ENCODE data around the gene TNIP2. TPM values are rescaled to one million over a fixed set of nuclear protein-coding genes. Genes with fewer than 3 reads are reported as not detected.

TNIP2 gene, protein sequence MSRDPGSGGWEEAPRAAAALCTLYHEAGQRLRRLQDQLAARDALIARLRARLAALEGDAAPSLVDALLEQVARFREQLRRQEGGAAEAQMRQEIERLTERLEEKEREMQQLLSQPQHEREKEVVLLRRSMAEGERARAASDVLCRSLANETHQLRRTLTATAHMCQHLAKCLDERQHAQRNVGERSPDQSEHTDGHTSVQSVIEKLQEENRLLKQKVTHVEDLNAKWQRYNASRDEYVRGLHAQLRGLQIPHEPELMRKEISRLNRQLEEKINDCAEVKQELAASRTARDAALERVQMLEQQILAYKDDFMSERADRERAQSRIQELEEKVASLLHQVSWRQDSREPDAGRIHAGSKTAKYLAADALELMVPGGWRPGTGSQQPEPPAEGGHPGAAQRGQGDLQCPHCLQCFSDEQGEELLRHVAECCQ
- total RNA-seq (15.7 TPM), polyA plus RNA-seq (ENCODE audit: insufficient read depth in 1 of 8, insufficient read length in 8 of 8, low replicate concordance in 1 of 8) (10 to 100 TPM; 16.4 to 19.6 (median 17.7) TPM)
- long read RNA-seq, donor 1, partial matches to known transcripts: 0 of 2 reads
- long read RNA-seq, donor 1, other reads (novel, unspliced or antisense): 0 of 2 reads
- long read RNA-seq, donor 2: 0 reads
- long read RNA-seq, donor 3, transcript TNIP2-201 (6 exons, 1,974 nt): major isoform, 8 of 15 reads
- long read RNA-seq, donor 3, partial matches to known transcripts: 6 of 15 reads
- long read RNA-seq, donor 3, other reads (novel, unspliced or antisense): 0 of 15 reads
- long read RNA-seq, donor 4, partial matches to known transcripts: 0 of 1 reads
- long read RNA-seq, donor 4, other reads (novel, unspliced or antisense): 0 of 1 reads
- long read RNA-seq, donor 5, transcript TNIP2-201 (6 exons, 1,974 nt): major isoform, 11 of 23 reads
- long read RNA-seq, donor 5, partial matches to known transcripts: 9 of 23 reads
- long read RNA-seq, donor 5, other reads (novel, unspliced or antisense): 0 of 23 reads
- long read RNA-seq, donor 6, transcript TNIP2-201 (6 exons, 1,974 nt): major isoform, 7 of 7 reads
- long read RNA-seq, donor 6, partial matches to known transcripts: 0 of 7 reads
- long read RNA-seq, donor 6, other reads (novel, unspliced or antisense): 0 of 7 reads
- long read RNA-seq, donor 7, transcript TNIP2-201 (6 exons, 1,974 nt): major isoform, 7 of 10 reads
- long read RNA-seq, donor 7, partial matches to known transcripts: 0 of 10 reads
- long read RNA-seq, donor 7, other reads (novel, unspliced or antisense): 0 of 10 reads
- long read RNA-seq, donor 8, partial matches to known transcripts: 0 of 3 reads
- long read RNA-seq, donor 8, other reads (novel, unspliced or antisense): 0 of 3 reads
- long read RNA-seq, donor 9, partial matches to known transcripts: 0 of 3 reads
- long read RNA-seq, donor 9, other reads (novel, unspliced or antisense): 0 of 3 reads
- long read RNA-seq, donor 10, transcript TNIP2-201 (6 exons, 1,974 nt): major isoform, 10 of 10 reads
- long read RNA-seq, donor 10, partial matches to known transcripts: 0 of 10 reads
- long read RNA-seq, donor 10, other reads (novel, unspliced or antisense): 0 of 10 reads
- long read RNA-seq, donor 11, transcript TNIP2-201 (6 exons, 1,974 nt): major isoform, 6 of 7 reads
- long read RNA-seq, donor 11, partial matches to known transcripts: 0 of 7 reads
- long read RNA-seq, donor 11, other reads (novel, unspliced or antisense): 0 of 7 reads

DNA sequence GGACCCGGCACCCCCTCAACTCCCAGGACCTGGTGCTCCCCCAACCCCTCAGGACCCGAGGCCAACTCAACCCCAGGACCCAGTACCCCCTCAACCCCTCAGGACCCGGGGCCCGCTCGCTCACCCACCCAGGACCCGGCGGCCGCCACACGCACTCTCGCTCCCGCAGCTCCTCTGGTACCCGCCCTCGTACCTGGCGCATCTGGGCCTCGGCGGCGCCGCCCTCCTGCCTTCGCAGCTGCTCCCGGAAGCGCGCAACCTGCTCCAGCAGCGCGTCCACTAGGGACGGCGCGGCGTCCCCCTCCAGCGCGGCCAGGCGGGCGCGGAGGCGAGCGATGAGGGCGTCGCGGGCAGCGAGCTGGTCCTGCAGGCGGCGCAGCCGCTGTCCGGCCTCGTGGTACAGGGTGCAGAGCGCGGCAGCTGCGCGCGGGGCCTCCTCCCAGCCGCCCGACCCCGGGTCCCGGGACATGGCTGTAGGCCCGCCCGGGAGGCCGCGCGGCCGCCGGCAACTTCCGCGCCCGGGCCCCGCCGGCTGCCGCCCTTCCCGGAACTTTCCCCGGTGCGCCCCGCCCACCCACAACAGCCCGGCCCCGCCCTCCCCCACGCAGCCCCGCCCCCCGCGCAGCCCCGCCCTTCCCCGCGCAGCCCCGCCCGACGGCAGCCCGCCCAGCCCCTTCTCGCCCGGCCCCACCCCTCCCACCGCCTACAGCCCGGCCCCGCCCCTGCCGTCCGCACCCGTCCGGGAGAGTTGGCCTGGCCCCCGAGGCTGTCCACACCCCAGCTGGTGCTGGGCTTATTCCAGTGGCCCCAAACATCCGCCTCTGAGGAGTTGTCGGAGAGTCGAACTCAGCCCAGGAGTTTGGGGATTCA is at the start of gene TNIP2:
Gene TNIP2 (minus strand): TSS at position 516 of the 870 bp plus-strand sequence. CDS start 47 bp downstream, at position 469.
- H3K27me3 ChIP-seq (ENCODE audit: control insufficient read depth, insufficient read depth, low read length): no peaks in the 10 kb centered on the region
- H3K4me1 ChIP-seq (ENCODE audit: control insufficient read depth, insufficient read depth, low read length): peaks cover 19% of the 10 kb centered on the region
- H3K4me3 ChIP-seq (ENCODE audit: low read length): peak within 1 kb of the TSS; percentile 79
- under 1% methylated on average over 50 of the region's 96 CpGs for WGBS (ENCODE audit: insufficient coverage)
- H3K36me3 ChIP-seq (ENCODE audit: control insufficient read depth, insufficient read depth, low read length): peaks cover 8% of the 10 kb centered on the region
- peak within 1 kb of the TSS; percentile 63 for H3K27ac ChIP-seq (ENCODE audit: low read length)
- DNase-seq: peak; percentile 87
- H3K9me3 ChIP-seq (replicated peaks; ENCODE audit: control insufficient read depth, low read depth, low read length): no peaks in the 10 kb centered on the region

DNA sequence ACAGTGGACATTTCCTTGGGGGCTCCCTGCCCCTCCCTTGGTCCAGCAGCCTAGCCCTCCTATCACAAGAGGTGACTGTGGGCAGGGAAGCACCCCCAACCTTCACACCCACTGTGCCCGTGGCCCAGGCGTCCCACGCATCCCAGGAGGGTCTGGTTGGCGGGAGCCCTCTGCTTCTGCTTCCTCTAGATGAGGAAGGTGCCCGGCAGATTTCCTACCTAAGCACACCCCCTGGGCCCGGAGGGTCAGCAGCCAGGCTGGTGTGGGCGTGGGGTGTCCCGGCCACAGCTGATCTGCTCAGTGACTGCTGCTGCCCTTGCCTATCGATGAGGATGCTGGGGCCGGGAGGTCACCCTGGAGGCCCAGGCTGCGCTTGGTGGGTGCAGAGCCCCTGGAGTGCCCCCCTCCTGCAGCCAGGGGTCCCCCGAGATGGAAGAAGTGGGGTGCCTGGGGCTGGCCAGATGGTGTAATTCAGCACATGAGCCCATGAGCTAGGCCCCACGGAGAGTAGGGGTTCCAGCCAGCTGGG is 48.9 kb upstream of the TNIP2 start:
- Histone ChIP-seq H3K4me1 (ENCODE audit: control insufficient read depth, insufficient read depth, low read length) (peaks cover 82% of the 10 kb centered on the region), H3K27me3 (ENCODE audit: control insufficient read depth, insufficient read depth, low read length) (no peaks in the 10 kb centered on the region), H3K27ac (ENCODE audit: low read length) (no peak overlapping the region), H3K4me3 (ENCODE audit: low read length) (no peak overlapping the region), H3K36me3 (ENCODE audit: control insufficient read depth, insufficient read depth, low read length) (peaks cover 6% of the 10 kb centered on the region), H3K9me3 (replicated peaks; ENCODE audit: control insufficient read depth, low read depth, low read length) (no peaks in the 10 kb centered on the region)
- DNase-seq: no peak
- WGBS (ENCODE audit: insufficient coverage): 82% methylated on average over 12 of the region's 13 CpGs

DNA sequence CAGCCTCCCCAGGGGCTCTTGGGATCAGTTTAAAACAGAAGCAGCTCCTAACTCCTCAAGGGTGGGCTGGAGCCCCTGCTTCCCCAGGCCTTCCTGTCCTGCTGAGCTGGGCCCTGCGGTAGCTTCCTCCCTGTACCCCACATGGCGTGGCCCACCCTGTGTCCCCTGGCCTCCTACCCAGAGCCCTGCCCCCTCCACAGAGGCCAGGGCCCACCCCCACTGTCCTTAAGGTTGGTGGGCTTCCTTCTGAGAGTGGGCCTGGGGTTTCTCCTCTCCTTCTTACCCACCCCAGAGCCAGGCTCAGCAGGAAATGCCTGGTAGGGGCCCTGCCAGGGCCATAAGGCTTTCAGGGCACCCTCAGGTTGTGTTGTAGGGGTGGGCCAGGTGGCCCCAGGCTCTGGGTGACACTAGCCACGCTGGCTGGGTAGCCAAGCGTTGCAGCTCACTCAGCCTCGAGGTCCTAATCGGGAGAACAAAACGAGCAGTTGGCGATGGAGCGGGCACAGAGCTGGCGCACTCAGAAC is 48.4 kb upstream of the TNIP2 start:
- no peak overlapping the region for H3K27ac ChIP-seq (ENCODE audit: low read length)
- no peaks in the 10 kb centered on the region for H3K9me3 ChIP-seq (replicated peaks; ENCODE audit: control insufficient read depth, low read depth, low read length)
- H3K27me3 ChIP-seq (ENCODE audit: control insufficient read depth, insufficient read depth, low read length): no peaks in the 10 kb centered on the region
- DNase-seq: no peak
- peaks cover 2% of the 10 kb centered on the region for H3K36me3 ChIP-seq (ENCODE audit: control insufficient read depth, insufficient read depth, low read length)
- no peak overlapping the region for H3K4me3 ChIP-seq (ENCODE audit: low read length)
- H3K4me1 ChIP-seq (ENCODE audit: control insufficient read depth, insufficient read depth, low read length): peaks cover 82% of the 10 kb centered on the region
- WGBS (ENCODE audit: insufficient coverage): 83% methylated on average over 9 of the region's 10 CpGs

DNA sequence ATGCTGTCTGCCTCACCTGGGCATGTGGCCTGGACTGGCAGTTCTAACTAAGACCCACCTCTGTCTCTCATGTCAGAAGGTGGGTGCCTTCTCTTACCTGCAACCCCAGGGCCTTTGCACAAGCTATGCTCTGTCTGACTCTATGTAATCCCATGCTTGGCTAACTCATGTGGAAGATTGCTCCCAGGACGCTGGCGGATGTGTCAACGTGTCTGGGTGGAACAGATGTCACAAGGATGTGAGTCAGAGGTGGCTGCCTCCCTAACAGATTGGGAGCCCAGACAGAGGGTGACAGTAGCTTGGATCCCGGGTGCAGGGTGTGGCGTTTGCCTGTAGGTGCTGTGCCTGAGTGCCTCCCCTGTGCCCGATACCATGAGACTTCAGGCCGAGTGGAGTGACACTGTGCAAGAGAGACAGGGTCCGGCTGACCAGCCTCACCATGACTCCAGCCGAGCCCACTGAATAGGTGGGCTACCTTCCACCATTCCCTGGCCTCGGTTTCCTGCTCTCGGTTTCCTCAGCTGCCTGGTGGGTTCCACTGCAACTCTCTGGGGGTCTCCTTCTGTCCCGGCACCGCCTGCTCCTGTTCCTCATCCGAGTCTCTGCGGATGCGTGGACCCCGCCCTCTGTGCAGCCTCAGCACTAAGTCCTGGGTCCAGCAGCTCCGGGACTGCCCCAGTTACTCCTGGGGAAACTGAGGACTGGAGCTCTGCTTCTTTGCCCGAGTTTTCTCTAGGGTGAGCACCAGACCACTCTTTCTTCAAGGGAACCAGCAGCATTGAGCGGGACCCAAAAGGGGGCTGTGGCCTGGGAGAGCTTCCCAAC is 47.7 kb upstream of the TNIP2 start:
- 83% methylated on average over 17 of the region's 20 CpGs for WGBS (ENCODE audit: insufficient coverage)
- H3K4me1 ChIP-seq (ENCODE audit: control insufficient read depth, insufficient read depth, low read length): peaks cover 84% of the 10 kb centered on the region
- H3K36me3 ChIP-seq (ENCODE audit: control insufficient read depth, insufficient read depth, low read length): peaks cover 2% of the 10 kb centered on the region
- no peak overlapping the region for H3K4me3 ChIP-seq (ENCODE audit: low read length)
- DNase-seq: no peak
- no peaks in the 10 kb centered on the region for H3K9me3 ChIP-seq (replicated peaks; ENCODE audit: control insufficient read depth, low read depth, low read length)
- no peaks in the 10 kb centered on the region for H3K27me3 ChIP-seq (ENCODE audit: control insufficient read depth, insufficient read depth, low read length)
- H3K27ac ChIP-seq (ENCODE audit: low read length): no peak overlapping the region

DNA sequence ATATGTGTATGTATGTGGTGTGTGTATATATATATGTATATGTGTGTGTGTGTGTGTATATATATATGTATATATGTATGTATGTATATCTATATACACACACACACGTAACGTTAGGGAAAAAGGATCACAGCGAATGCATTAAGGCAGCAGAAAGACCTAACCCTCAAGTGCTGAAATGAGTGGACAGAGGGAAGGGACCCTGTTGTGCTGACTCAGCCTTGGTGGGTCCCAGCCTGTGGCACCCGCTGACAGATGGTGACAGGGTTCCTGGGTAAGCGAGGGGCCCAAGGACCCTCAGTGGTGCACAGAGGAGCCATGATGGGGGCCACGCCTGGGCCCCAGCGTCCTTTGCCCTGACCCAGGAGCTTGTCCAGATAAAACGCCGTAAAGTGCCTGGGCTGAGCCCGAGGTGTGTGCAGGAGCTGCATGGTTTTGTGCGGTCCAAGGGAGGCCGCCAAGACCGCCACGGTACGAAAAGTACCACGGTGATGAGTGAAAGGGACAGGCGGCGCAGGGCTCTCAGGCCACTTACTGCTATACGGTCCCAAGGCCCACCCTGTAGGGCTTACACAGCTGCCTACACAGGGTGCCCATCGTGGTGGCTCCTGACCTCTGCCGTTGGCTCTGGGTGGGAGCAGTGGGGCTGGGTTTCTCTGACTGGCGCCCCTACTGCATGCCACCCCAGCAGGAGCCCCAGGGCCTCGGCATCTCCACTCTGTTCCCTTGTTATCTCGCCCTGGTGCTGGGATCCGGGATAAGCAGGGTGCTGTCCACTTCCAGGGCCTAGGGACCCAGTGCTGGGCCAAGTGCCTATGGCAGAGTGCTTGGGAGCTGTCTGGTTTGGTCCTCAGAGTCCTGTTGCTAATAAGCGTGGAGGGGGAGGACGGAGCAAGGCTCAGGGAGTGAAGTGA is 46.7 kb upstream of the TNIP2 start:
- Histone ChIP-seq H3K4me1 (ENCODE audit: control insufficient read depth, insufficient read depth, low read length) (peaks cover 93% of the 10 kb centered on the region), H3K4me3 (ENCODE audit: low read length) (no peak overlapping the region), H3K27me3 (ENCODE audit: control insufficient read depth, insufficient read depth, low read length) (no peaks in the 10 kb centered on the region), H3K27ac (ENCODE audit: low read length) (no peak overlapping the region), H3K9me3 (replicated peaks; ENCODE audit: control insufficient read depth, low read depth, low read length) (no peaks in the 10 kb centered on the region), H3K36me3 (ENCODE audit: control insufficient read depth, insufficient read depth, low read length) (no peaks in the 10 kb centered on the region)
- 87% methylated on average over 24 of the region's 27 CpGs for WGBS (ENCODE audit: insufficient coverage)
- peak; percentile 4 for DNase-seq

DNA sequence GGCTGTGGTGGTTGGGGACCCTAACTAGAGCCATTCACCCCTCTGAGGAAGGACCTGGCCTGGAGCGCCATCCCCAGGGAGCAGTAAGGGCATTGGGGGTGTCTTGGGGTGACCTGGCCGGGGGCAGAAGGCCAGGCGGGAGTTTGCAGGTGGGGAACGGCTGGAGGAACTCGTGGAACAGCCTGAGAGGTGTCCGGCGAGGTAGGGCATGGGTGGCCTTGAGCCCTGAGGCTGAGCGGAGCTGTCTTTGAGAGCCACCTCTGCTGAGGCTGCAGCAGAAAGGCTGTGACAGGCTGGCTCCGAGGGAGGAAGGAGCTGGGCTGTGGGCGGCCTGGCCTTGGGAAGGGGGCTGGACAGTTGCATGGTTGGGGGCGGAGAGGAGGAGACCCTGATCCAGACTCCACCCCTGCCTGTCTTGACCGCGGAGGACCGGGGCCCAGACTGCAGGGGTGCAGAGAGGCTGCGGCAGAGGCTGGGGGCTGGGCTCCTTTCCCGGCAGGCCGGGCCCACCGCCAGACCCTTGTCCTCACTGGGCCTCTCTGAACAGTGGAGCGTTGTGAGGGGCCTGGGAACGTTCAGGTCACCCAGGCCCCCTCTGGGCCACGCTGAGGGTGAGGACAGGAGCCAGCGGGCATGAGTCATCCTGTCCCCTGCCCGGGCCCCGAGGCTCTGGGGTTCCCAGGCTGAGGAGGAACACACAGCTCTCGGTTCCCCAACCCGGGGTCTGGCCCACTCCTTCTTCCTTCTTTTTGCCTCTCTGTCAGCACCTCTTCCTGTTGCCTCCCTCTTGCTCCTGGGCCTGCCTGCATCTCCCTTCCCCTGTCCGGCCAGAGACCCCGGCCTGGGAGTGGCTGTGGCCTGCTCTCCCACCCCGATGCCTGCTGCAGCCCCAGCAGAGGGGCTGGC is 44.8 kb upstream of the TNIP2 start:
- peak; percentile 97 for DNase-seq
- no peak overlapping the region for H3K4me3 ChIP-seq (ENCODE audit: low read length)
- no peaks in the 10 kb centered on the region for H3K9me3 ChIP-seq (replicated peaks; ENCODE audit: control insufficient read depth, low read depth, low read length)
- H3K36me3 ChIP-seq (ENCODE audit: control insufficient read depth, insufficient read depth, low read length): no peaks in the 10 kb centered on the region
- 5% methylated on average over 24 of the region's 29 CpGs for WGBS (ENCODE audit: insufficient coverage)
- no peaks in the 10 kb centered on the region for H3K27me3 ChIP-seq (ENCODE audit: control insufficient read depth, insufficient read depth, low read length)
- H3K27ac ChIP-seq (ENCODE audit: low read length): peak overlapping the region; percentile 97
- peaks cover 93% of the 10 kb centered on the region for H3K4me1 ChIP-seq (ENCODE audit: control insufficient read depth, insufficient read depth, low read length)

All from muscle of leg (tissue), 16 donors.